Left renal cortex interstitium (tissue), 4 donors: ENCODE measurements around the gene ARHGAP9. TPM values are rescaled to one million over a fixed set of nuclear protein-coding genes. Genes with fewer than 3 reads are reported as not detected.

Source experiments
- polyA plus RNA-seq, 4 donors: library from polyadenylated mRNA; unstranded; fragments of 120-200 nt; gene quantifications; one replicate each; pipeline ENCODE4 v1.2.1, GENCODE V29; 2013; ENCODE audit not compliant: insufficient read length in 4 of 4

The ARHGAP9 gene
- polyA plus RNA-seq, 4 donors = 1.1 to 3.8 (median 3.1) TPM

Other genes with a start within 250 kb of the ARHGAP9 start
- 1 to 10 TPM; 1.9 to 8.4 (median 5.4) TPM for gene STAC3, start 228.7 kb downstream of the ARHGAP9 start, polyA plus RNA-seq
- gene R3HDM2, start 48.8 kb downstream of the ARHGAP9 start, polyA plus RNA-seq = 100 to 1,000 TPM in 2 of 4 donors, 10 to 100 TPM in 2; 52.3 to 104 (median 80.9) TPM
- under 1 TPM; 0.19 to 0.25 (median 0.20) TPM for gene INHBC, start 45.1 kb downstream of the ARHGAP9 start, polyA plus RNA-seq
- under 1 TPM; 0.55 to 0.99 (median 0.67) TPM for gene INHBE, start 24.6 kb downstream of the ARHGAP9 start, polyA plus RNA-seq
- 10 to 100 TPM; 15.0 to 31.1 (median 19.3) TPM for gene GLI1, start 20.1 kb downstream of the ARHGAP9 start, polyA plus RNA-seq
- 100 to 1,000 TPM in 3 of 4 donors, 10 to 100 TPM in 1; 94.7 to 157 (median 126) TPM for gene MARS1, start 8.2 kb upstream of the ARHGAP9 start, polyA plus RNA-seq
- gene DDIT3, start 40.6 kb upstream of the ARHGAP9 start, polyA plus RNA-seq = 10 to 100 TPM; 30.1 to 35.2 (median 32.7) TPM
- 10 to 100 TPM; 38.4 to 98.6 (median 75.0) TPM for gene MBD6, start 43.0 kb upstream of the ARHGAP9 start, polyA plus RNA-seq
- gene DCTN2, start 67.3 kb upstream of the ARHGAP9 start, polyA plus RNA-seq = 100 to 1,000 TPM; 160 to 179 (median 169) TPM
- gene KIF5A, start 70.2 kb upstream of the ARHGAP9 start, polyA plus RNA-seq = 1 to 10 TPM in 1 of 4 donors, under 1 TPM in 3; 0.30 to 1.0 (median 0.54) TPM
- gene PIP4K2C, start 111.3 kb upstream of the ARHGAP9 start, polyA plus RNA-seq = 10 to 100 TPM; 38.0 to 46.0 (median 39.5) TPM
- 10 to 100 TPM; 47.7 to 75.1 (median 61.0) TPM for gene DTX3, start 125.0 kb upstream of the ARHGAP9 start, polyA plus RNA-seq
- 10 to 100 TPM; 29.2 to 38.3 (median 34.6) TPM for gene ARHGEF25, start 131.6 kb upstream of the ARHGAP9 start, polyA plus RNA-seq
- gene B4GALNT1, start 153.3 kb upstream of the ARHGAP9 start, polyA plus RNA-seq = 1 to 10 TPM in 1 of 4 donors, under 1 TPM in 3; 0.58 to 1.4 (median 0.76) TPM
- 100 to 1,000 TPM; 206 to 226 (median 209) TPM for gene OS9, start 214.3 kb upstream of the ARHGAP9 start, polyA plus RNA-seq